D721Med (cell line): ENCODE measurements around the gene SCMH1.
A peak's percentile ranks its signal among the peaks of the same experiment; 100 is the strongest.
"Not testable (repeated sequence)": the region's sequence is repeated elsewhere in the genome, so short reads cannot be mapped to it uniquely, and the experiment has no call there.

Experiments
- DNase-seq: peaks from one replicate; pipeline ENCODE4 v3.0.0; 2011; ENCODE audit warnings: low spot score; ENCODE audit not compliant: insufficient read length
- FAIRE-seq: peaks from 2 replicates; lab custom pipeline; 2011; peaks lifted over from hg19 to GRCh38; lab: Jason Lieb, UNC
- TF ChIP-seq, protein P1 (sequence below): IDR thresholded peaks from 2 replicates; pipeline ENCODE4 v1.5.1; 2012; ENCODE audit warnings: mild to moderate bottlenecking, control low read depth; ENCODE audit not compliant: insufficient read depth; ENCODE audit errors: missing control alignments

The SCMH1 gene

DNA sequence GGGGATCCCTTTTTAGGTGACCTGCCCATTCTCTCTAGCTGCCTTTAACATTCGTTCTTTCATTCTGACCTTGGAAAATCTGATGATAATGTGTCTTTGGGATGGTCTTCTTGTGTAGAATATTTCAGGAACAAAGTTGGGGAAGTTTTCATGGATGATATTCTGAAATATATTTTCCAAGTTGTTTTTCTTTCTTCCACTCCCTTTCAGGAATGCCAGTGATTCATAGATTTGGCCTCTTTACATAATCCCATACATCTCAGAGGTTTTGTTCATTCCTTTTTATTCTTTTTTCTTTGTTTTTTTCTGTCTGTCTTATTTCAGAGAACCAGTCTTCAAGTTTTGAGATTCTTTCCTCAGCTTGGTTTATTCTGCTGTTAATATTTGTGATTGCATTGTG lies 13.9 kb upstream of the SCMH1 start:
- FAIRE-seq (no peak), DNase-seq (no peak)
- TF ChIP-seq, protein P1, sequence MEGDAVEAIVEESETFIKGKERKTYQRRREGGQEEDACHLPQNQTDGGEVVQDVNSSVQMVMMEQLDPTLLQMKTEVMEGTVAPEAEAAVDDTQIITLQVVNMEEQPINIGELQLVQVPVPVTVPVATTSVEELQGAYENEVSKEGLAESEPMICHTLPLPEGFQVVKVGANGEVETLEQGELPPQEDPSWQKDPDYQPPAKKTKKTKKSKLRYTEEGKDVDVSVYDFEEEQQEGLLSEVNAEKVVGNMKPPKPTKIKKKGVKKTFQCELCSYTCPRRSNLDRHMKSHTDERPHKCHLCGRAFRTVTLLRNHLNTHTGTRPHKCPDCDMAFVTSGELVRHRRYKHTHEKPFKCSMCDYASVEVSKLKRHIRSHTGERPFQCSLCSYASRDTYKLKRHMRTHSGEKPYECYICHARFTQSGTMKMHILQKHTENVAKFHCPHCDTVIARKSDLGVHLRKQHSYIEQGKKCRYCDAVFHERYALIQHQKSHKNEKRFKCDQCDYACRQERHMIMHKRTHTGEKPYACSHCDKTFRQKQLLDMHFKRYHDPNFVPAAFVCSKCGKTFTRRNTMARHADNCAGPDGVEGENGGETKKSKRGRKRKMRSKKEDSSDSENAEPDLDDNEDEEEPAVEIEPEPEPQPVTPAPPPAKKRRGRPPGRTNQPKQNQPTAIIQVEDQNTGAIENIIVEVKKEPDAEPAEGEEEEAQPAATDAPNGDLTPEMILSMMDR = no peak

GRCh38 chr1:41251120-41251519 lies 9.0 kb upstream of the SCMH1 start:
- not testable (repeated sequence) for FAIRE-seq

GRCh38 chr1:41249319-41249718 lies 7.2 kb upstream of the SCMH1 start:
- FAIRE-seq = no peak
- TF ChIP-seq, protein P1 = no peak
- DNase-seq = no peak

More at GRCh38 chr1:41251120-41251519, 9.0 kb upstream of the SCMH1 start:
- DNase-seq = not testable (repeated sequence)

DNA sequence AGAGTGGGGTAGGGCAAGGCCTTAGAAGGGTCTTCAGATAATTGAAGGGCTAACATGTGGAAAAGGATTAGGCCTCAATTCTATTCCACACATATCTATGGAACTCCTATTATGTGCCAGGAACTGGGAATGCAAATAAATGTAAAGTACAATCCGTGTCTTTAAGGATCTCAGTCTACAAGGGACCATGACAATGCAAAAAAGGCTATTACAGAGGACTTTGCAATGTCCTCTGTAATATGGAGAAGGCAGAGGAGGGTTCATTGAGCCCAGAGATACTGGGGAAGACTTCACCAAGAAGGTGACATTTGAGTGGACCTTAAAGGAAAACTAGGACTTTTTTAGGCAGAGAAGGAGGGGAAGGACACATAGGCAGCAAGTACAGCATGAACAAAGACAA lies 4.5 kb upstream of the SCMH1 start:
- FAIRE-seq (no peak), DNase-seq (no peak)
- TF ChIP-seq, protein P1 = no peak

DNA sequence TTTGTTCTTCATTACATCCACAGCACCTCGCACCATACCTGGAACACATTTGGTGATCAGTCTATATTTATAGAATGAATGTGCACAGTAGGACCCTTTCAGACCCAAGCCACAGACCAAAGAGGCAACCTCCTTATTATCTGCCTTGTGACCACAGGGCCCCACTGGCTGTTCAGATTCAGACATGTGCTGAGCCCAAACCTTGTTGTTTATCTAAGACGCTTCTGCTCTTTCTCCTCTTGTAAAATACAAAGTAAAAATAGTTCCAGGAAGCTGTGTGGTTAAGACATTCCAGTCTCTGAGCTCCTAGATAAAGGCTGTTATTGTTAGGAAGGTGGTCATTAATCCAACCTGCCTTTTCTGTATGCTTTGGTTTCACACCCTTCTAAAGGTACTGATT lies 3.6 kb upstream of the SCMH1 start:
- DNase-seq (no peak), FAIRE-seq (no peak)
- TF ChIP-seq, protein P1 = no peak

GRCh38 chr1:41243079-41243385 lies 926 bp upstream of the SCMH1 start:
- TF ChIP-seq, protein P1 = no peak
- FAIRE-seq (peak; percentile 67), DNase-seq (peak; percentile 46)

GRCh38 chr1:41242342-41243078 lies 404 bp upstream of the SCMH1 start:
- TF ChIP-seq, protein P1 = no peak
- no peak for FAIRE-seq
- no peak for DNase-seq
